ENCODE measurements around the gene PLCB4.

GRCh38 chr20:9331707-9332435, 263.0 kb downstream of the PLCB4 start:
- no peak for TF ChIP-seq CTCF (IDR thresholded peaks at IDR 0.05)
- no peak for TF ChIP-seq POLR2A (IDR thresholded peaks at IDR 0.05)

Data from testis (tissue), 2 donors.